GM10248 (cell line): Measurements from ENCODE around the gene EHMT1.
A peak's percentile ranks its signal among the peaks of the same experiment; 100 is the strongest.

Source experiments
- CTCF ChIA-PET: fragments of 300-600 bp; sonication (Branson Sonifier 250); formaldehyde crosslinking; extraction: SDS; loops from one replicate; lab custom pipeline; 2021; ENCODE audit warnings: antibody characterized with exemption; lab: Yijun Ruan, JAX
- POLR2A ChIA-PET: fragments of 350-650 bp; sonication (Branson Sonifier 250); formaldehyde crosslinking; extraction: SDS; loops from one replicate; lab custom pipeline; 2020; ENCODE audit warnings: antibody characterized with exemption; lab: Yijun Ruan, JAX
- DNase-seq: peaks from one replicate; pipeline ENCODE4 v3.0.0; 2012; ENCODE audit errors: extremely low spot score
- CTCF ChIP-seq: IDR thresholded peaks from 2 replicates; pipeline ENCODE4 v1.5.1; 2012; ENCODE audit warnings: mild to moderate bottlenecking, low read depth; ENCODE audit errors: extremely low read depth, missing control alignments, control extremely low read depth

EHMT1 gene

DNA sequence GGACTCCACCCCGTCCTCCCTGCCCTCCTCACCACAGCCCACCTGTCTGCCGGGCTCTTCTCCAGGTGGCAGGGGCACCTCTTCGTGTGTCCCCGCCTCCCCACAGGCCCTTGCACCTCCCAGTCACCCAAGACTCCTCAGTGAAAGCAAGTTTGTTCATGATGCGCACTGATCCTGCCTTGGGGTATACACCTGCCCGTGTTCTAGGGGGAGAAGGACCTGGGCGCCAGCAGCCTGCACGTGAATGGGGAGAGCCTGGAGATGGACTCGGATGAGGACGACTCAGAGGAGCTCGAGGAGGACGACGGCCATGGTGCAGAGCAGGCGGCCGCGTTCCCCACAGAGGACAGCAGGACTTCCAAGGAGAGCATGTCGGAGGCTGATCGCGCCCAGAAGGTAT is 124.9 kb downstream of the EHMT1 start:
- DNase-seq, result no peak
- no peak for TF ChIP-seq CTCF
- ChIA-PET CTCF (interaction anchor here (1.0 to 1.1 kb wide), 2 partner anchors 11 to 70 kb away, joined by 3 to 4 read pairs; no protein-coding TSS in a partner anchor), POLR2A (interaction anchor here (2.4 kb wide), 1 partner anchor 19 kb away, joined by 12 read pairs; no protein-coding TSS in a partner anchor)

- DNase-seq, result peak; percentile 59
- no peak for TF ChIP-seq CTCF
- ChIA-PET POLR2A (interaction anchor here (0.8 to 2.4 kb wide), 2 partner anchors 18 to 122 kb away, joined by 3 to 12 read pairs; no protein-coding TSS in a partner anchor), CTCF (interaction anchor here (1.0 to 1.5 kb wide), 3 partner anchors 16 to 72 kb away, joined by 3 to 4 read pairs (median 4); no protein-coding TSS in a partner anchor)
Measured at GRCh38 chr9:137744632-137745183, 125.9 kb downstream of the EHMT1 start.

- peak; percentile 76 for DNase-seq
- no peak for TF ChIP-seq CTCF
- CTCF ChIA-PET, result interaction anchor here (0.6 to 1.7 kb wide), 5 partner anchors 8 to 72 kb away, joined by 3 to 8 read pairs (median 3); no protein-coding TSS in a partner anchor
- POLR2A ChIA-PET, result interaction anchor here (1.8 to 2.4 kb wide), 2 partner anchors 13 to 17 kb away, joined by 7 to 12 read pairs; no protein-coding TSS in a partner anchor
Measured at GRCh38 chr9:137745541-137745991, 126.8 kb downstream of the EHMT1 start.

DNA sequence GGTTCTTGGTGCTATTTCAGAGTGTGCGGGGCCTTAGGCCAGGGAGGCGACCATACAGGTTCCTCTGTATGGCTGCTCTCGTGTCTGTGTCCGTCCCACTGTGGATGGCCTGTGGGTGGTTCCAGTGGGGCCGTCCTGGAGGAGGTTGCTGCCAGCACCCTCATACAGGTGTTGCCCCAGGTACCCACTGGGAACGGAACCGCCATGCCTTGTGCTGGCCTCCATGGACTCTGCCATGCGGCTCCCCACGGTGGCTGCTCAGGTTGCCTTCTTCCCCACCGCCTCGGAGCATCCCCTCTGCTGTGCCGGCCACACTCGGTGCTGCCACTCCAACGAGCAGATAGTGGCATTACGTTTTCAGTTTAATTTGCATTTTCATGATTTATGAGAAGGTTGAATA is 129.5 kb downstream of the EHMT1 start:
- CTCF ChIA-PET, result interaction anchor here (1.2 to 2.0 kb wide), 2 partner anchors 10 to 75 kb away, joined by 5 to 8 read pairs; no protein-coding TSS in a partner anchor
- POLR2A ChIA-PET, result no interaction called here
- no peak for DNase-seq
- no peak for TF ChIP-seq CTCF

DNA sequence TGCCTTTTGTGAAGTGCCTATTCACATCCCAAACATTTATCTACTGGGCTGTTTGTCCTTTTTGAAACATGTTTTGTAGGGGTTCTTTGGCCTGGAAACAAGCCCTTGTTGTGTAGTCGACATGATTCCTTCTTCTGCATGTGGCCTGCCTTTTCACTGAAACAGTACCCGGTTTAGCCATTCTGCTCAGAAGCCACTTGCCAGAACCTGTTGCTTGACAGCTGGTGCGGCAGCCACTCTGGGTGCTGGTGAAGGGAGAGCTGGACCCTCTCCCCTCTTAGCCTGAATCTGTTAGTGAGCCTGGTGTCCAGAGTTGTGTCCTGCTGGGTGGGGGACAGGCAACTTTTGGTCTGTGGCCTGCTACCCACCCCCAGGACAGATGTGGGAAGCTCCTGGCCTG is 129.9 kb downstream of the EHMT1 start:
- DNase-seq, result no peak
- ChIA-PET POLR2A (no interaction called here), CTCF (interaction anchor here (1.2 to 2.0 kb wide), 3 partner anchors 9 to 75 kb away, joined by 3 to 8 read pairs (median 5); no protein-coding TSS in a partner anchor)
- no peak for TF ChIP-seq CTCF

DNA sequence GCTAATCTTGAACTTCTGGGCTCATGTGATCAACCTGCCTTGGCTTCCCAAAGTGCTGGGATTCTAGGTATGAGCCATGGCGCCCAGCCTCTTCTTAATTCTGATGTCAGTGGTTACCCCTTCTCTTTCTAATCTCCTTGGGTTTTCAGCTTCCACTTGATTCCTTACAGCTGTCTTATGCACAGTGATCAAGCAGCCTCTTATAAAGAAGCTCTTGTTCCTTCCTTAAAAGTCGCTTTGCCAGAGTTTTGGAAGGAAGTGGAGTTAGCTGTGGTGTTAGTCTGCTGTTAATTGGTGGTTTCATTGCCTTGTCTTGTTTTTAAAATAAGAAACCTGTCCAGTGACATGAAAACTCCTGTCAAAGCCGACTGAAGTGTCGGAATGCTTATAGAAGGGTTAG is 130.7 kb downstream of the EHMT1 start:
- POLR2A ChIA-PET, result interaction anchor here (0.6 kb wide), 1 partner anchor 13 kb away, joined by 3 read pairs; no protein-coding TSS in a partner anchor
- CTCF ChIA-PET, result interaction anchor here (1.2 to 2.0 kb wide), 3 partner anchors 8 to 76 kb away, joined by 3 to 8 read pairs (median 5); no protein-coding TSS in a partner anchor
- no peak for DNase-seq
- no peak for TF ChIP-seq CTCF
